ENCODE measurements around the gene RGS10.

RGS10 gene

DNA sequence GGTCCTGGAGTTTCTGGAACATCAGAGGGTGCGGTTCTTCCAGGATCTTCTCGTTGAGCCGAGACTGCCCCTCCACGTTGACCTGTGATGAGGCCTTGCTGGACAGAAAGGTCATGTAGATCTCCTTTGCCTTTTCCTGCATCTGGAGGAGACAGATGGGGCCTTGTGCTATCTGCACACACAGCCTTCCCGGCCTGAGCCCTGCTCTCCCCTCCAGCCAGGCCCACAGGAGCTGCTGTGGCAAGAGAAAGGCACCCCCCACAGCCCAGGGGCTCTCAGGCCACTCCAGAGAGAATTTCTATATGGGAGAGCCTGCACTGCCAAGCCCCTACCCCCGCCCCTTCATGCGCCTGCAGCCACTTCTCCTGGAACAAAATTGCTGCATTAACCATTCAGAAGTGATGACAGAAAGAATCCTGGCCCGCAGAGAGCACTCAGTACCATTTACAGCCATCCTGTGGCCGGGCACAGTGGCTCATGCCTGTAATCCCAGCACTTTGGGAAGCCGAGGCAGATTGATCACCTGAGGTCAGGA lies 26.9 kb downstream of the RGS10 start:
- TF ChIP-seq CTCF (IDR thresholded peaks at IDR 0.05) (no peak), ZFX (IDR thresholded peaks at IDR 0.05; ENCODE audit: borderline replicate concordance) (no peak)

GRCh38 chr10:119514819-119515218 lies 27.7 kb downstream of the RGS10 start:
- TF ChIP-seq CTCF (IDR thresholded peaks at IDR 0.05) (no peak), ZFX (IDR thresholded peaks at IDR 0.05; ENCODE audit: borderline replicate concordance) (no peak)
- H3K27ac ChIP-seq, result no peak overlapping the region

More for the DNA sequence above, 26.9 kb downstream of the RGS10 start:
- H3K27ac ChIP-seq, result no peak overlapping the region

GRCh38 chr10:119511828-119512515 lies 30.5 kb downstream of the RGS10 start:
- no peak for TF ChIP-seq CTCF (IDR thresholded peaks at IDR 0.05)
- TF ChIP-seq ZFX (IDR thresholded peaks at IDR 0.05; ENCODE audit: borderline replicate concordance), result no peak
- H3K27ac ChIP-seq, result no peak overlapping the region

- H3K27ac ChIP-seq, result no peak overlapping the region
These were observed 32.5 kb downstream of the RGS10 start for GRCh38 chr10:119509909-119510451.

GRCh38 chr10:119507115-119507514 lies 35.4 kb downstream of the RGS10 start:
- no peak for TF ChIP-seq CTCF (IDR thresholded peaks at IDR 0.05)
- no peak for TF ChIP-seq ZFX (IDR thresholded peaks at IDR 0.05; ENCODE audit: borderline replicate concordance)
- H3K27ac ChIP-seq, result no peak overlapping the region

More at GRCh38 chr10:119509909-119510451, 32.5 kb downstream of the RGS10 start:
- TF ChIP-seq CTCF (IDR thresholded peaks at IDR 0.05), result no peak
- TF ChIP-seq ZFX (IDR thresholded peaks at IDR 0.05; ENCODE audit: borderline replicate concordance), result no peak

DNA sequence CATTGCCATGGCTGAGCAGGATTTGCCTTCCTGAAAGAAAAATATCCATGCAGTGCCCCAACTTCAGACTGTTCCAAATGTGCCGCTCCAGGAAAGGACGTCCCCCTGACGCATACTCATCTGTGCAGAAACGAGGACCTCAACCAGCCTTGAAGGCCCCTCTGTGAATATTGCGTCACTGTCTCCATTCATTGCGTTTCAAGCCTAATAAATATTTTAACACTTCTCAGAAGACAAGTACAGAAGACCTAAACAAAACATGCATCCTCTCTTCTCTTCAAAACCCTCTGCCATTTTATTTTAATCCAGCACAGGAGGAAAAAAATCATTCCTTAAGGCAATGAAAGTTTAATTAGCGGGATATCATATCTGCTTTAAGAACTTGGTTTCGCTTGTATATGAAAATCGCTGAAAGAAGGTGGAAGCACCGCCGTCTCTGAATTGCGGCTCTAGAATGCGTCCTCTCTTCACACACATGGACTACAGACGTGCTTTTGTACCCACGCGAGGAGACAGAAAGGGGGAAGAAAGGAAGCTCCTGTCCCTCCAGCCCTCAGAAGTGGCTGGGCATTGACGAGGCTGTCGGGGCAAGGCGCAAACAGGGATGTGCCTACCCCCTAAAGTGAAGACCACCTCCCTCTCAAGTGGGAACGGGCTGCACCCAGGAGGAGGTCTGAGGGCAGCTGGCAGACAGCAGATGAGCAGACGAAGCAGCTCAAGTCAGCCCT lies 36.8 kb downstream of the RGS10 start:
- no peak overlapping the region for H3K27ac ChIP-seq
- TF ChIP-seq ZFX (IDR thresholded peaks at IDR 0.05; ENCODE audit: borderline replicate concordance) (no peak), CTCF (IDR thresholded peaks at IDR 0.05) (no peak)
